Right lobe of liver (tissue), 6 donors: ENCODE measurements around the gene EVL. TPM values are rescaled to one million over a fixed set of nuclear protein-coding genes. Genes with fewer than 3 reads are reported as not detected.
A peak's percentile ranks its signal among the peaks of the same experiment; 100 is the strongest.
"Not testable (repeated sequence)": the region's sequence is repeated elsewhere in the genome, so short reads cannot be mapped to it uniquely, and the experiment has no call there.

Experiments
- ATAC-seq, 4 donors: fragments of 200-7000 bp; cut with Tn5 transposase; one replicate each; pipeline ENCODE4 v1.9.1; 2020; ENCODE audit warnings: mild to moderate bottlenecking in 4 of 4, moderate library complexity in 4 of 4
- DNase-seq, 3 donors: peaks; one replicate each; pipeline ENCODE4 v3.0.0-alpha.2; 2020
- H3K27ac ChIP-seq, 3 donors: fragments of 200-600 bp; one replicate each; pipeline ENCODE4 v1.8.0; 2022
- H3K27me3 ChIP-seq, 2 donors: fragments of 200-600 bp; one replicate each; pipeline ENCODE4 v1.8.0; 2022
- H3K36me3 ChIP-seq, 4 donors: fragments of 200-600 bp; sonication (generic) in 1 of 4; one replicate each; pipeline versions ENCODE4 v1.5.1 to v1.8.0; 2017 to 2022; ENCODE audit warnings: control low read depth in 1 of 4
- H3K4me1 ChIP-seq, 4 donors: fragments of 200-600 bp; sonication (generic) in 1 of 4; one replicate each; pipeline versions ENCODE4 v1.5.1 to v1.8.0; 2017 to 2022; ENCODE audit warnings: control low read depth in 1 of 4
- H3K4me3 ChIP-seq, 3 donors: fragments of 200-600 bp; one replicate each; pipeline ENCODE4 v1.8.0; 2022
- H3K9me3 ChIP-seq, 4 donors: fragments of 200-600 bp; sonication (generic) in 1 of 4; one replicate each; pipeline versions ENCODE4 v1.5.1 to v1.8.0; 2017 to 2022; ENCODE audit warnings: control low read depth in 1 of 4
- CTCF ChIP-seq, 4 donors: fragments of 200-600 bp in 3 of 4; fragments of 450-650 bp in 1 of 4; IDR thresholded peaks; one replicate each; pipeline versions ENCODE4 v1.5.1 to v1.8.0; 2016 to 2022; ENCODE audit warnings: antibody characterized with exemption in 4 of 4, mild to moderate bottlenecking in 2 of 4
- POLR2A ChIP-seq: fragments of 450-650 bp; IDR thresholded peaks from one replicate; pipeline ENCODE4 v1.6.1; 2017; ENCODE audit warnings: antibody characterized with exemption, mild to moderate bottlenecking
- WGBS: methylation state at CpG from one replicate; pipeline ENCODE4 v1.1.6; 2018; ENCODE audit warnings: low coverage, low lambda C conversion rate; ENCODE audit not compliant: insufficient coverage; ENCODE audit errors: missing lambda C conversion rate; 5-methylcytosine and 5-hydroxymethylcytosine counted together
- intact Hi-C, 2 donors: fragments of 100-400 bp; cut with DNase I; formaldehyde crosslinking; loops; one replicate each; pipeline versions ENCODE4 v1.11.2 to v1.14.1; 2022
- total RNA-seq, 6 experiments: library from RNA; depleted of rRNA in 2 of 6; stranded (reverse); fragments of >200 nt in 2 of 6; fragmentation: NEBNext Ultra II Directional in 3 of 6; extraction: Animal tissue kit (Norgen Biotek cat#: 25700) in 3 of 6; gene quantifications; one replicate each; pipeline versions ENCODE4 v1.1.0 to v1.2.4, GENCODE V29; 2016 to 2023
- donor health status: DM: no; HTN: yes; CAD: no.
- donor health status: DM: no; HTN: no; CAD: no.
- donor health status: DM: no; HTN: no; CAD: no.
- donor health status: DM: no; HTN: yes; CAD: no.
- donor health status: DM: no; HTN: yes; CAD: no.

Gene EVL
- total RNA-seq, 6 experiments from 2014 or later = 23.6 to 162 (median 68.4) TPM

GRCh38 chr14:100027771-100028490 is 37.3 kb upstream of the EVL start:
- Histone ChIP-seq H3K27ac (no peak overlapping the region), H3K36me3 (no peaks in the 10 kb centered on the region), H3K9me3 (no peaks in the 10 kb centered on the region), H3K4me3 (no peak overlapping the region), H3K27me3 (no peaks in the 10 kb centered on the region), H3K4me1 (peaks cover 0 to 25% (median 7%) of the 10 kb centered on the region in 4 donors)
- TF ChIP-seq CTCF (IDR thresholded peaks at IDR 0.05) = no peak
- no peak for TF ChIP-seq POLR2A
- DNase-seq (no peak), ATAC-seq (no peak)
- intact Hi-C loops = no loop called here
- WGBS = 96% methylated on average over 4 of the region's 4 CpGs

GRCh38 chr14:100028990-100029677 is 36.1 kb upstream of the EVL start:
- ATAC-seq (peak; percentile 43 to 78 (median 52)), DNase-seq (no peak)
- H3K36me3 ChIP-seq = no peaks in the 10 kb centered on the region
- H3K27ac ChIP-seq = peak overlapping the region in 2 of 3 donors; percentile 7 to 24
- peaks cover 0 to 25% (median 7%) of the 10 kb centered on the region in 4 donors for H3K4me1 ChIP-seq
- 46% methylated on average over 2 of the region's 3 CpGs for WGBS
- H3K9me3 ChIP-seq = no peaks in the 10 kb centered on the region
- no peaks in the 10 kb centered on the region for H3K27me3 ChIP-seq
- intact Hi-C loops = no loop called here
- no peak overlapping the region for H3K4me3 ChIP-seq
- TF ChIP-seq POLR2A = no peak

GRCh38 chr14:100030006-100030405 is 35.2 kb upstream of the EVL start:
- H3K4me3 ChIP-seq, H3K27ac ChIP-seq, ATAC-seq, H3K36me3 ChIP-seq, H3K9me3 ChIP-seq, H3K27me3 ChIP-seq, DNase-seq, intact Hi-C loops: not testable (repeated sequence)
- peaks cover 0 to 25% (median 7%) of the 10 kb centered on the region in 4 donors for H3K4me1 ChIP-seq
- 83% methylated on average over 12 of the region's 13 CpGs for WGBS

GRCh38 chr14:100030452-100031153 is 34.6 kb upstream of the EVL start:
- TF ChIP-seq CTCF (IDR thresholded peaks at IDR 0.05) = no peak
- TF ChIP-seq POLR2A = no peak
- intact Hi-C loops = no loop called here
- Histone ChIP-seq H3K9me3 (no peaks in the 10 kb centered on the region), H3K27ac (no peak overlapping the region), H3K27me3 (no peaks in the 10 kb centered on the region), H3K36me3 (no peaks in the 10 kb centered on the region), H3K4me3 (no peak overlapping the region), H3K4me1 (peaks cover 0 to 25% (median 7%) of the 10 kb centered on the region in 4 donors)
- ATAC-seq (peak in 1 of 4 donors; percentile 32), DNase-seq (no peak)
- 94% methylated on average over 7 of the region's 7 CpGs for WGBS

GRCh38 chr14:100031506-100032281 is 33.5 kb upstream of the EVL start:
- intact Hi-C loops = no loop called here
- WGBS = 52% methylated on average over 7 of the region's 7 CpGs
- no peaks in the 10 kb centered on the region for H3K9me3 ChIP-seq
- no peak overlapping the region for H3K27ac ChIP-seq
- ATAC-seq (peak in 3 of 4 donors; percentile 24 to 55 (median 50)), DNase-seq (no peak)
- H3K4me1 ChIP-seq = peaks cover 0 to 25% (median 7%) of the 10 kb centered on the region in 4 donors
- no peaks in the 10 kb centered on the region for H3K36me3 ChIP-seq
- no peak overlapping the region for H3K4me3 ChIP-seq
- H3K27me3 ChIP-seq = no peaks in the 10 kb centered on the region
- TF ChIP-seq POLR2A = no peak
- TF ChIP-seq CTCF (IDR thresholded peaks at IDR 0.05) = no peak
